Body of pancreas (tissue), 4 donors: Measurements from ENCODE around the gene PLPP3.

Experiments
- CTCF ChIP-seq, 7 experiments: fragments of 450-650 bp in 4 of 7; fragments of 200-600 bp in 3 of 7; sonication (generic) in 3 of 7; IDR thresholded peaks; one replicate each; pipeline ENCODE4 v1.5.1; 2016 to 2019; ENCODE audit warnings: antibody characterized with exemption in 7 of 7
- POLR2A ChIP-seq, 3 donors: fragments of 450-650 bp; IDR thresholded peaks; one replicate each; pipeline ENCODE4 v1.6.1; 2016; ENCODE audit warnings: antibody characterized with exemption in 3 of 3, mild to moderate bottlenecking in 2 of 3

GRCh38 chr1:56564615-56565014 is 14.7 kb downstream of the PLPP3 start:
- TF ChIP-seq POLR2A (IDR thresholded peaks at IDR 0.05) (no peak), CTCF (IDR thresholded peaks at IDR 0.05) (no peak)
